GM12878 (cell line): ENCODE data around the gene MXRA7. TPM values are rescaled to one million over a fixed set of nuclear protein-coding genes. Genes with fewer than 3 reads are reported as not detected.

Source experiments
- BMI1 ChIP-seq: fragments of 450-650 bp; IDR thresholded peaks from 2 replicates; pipeline ENCODE4 v1.6.1; 2016; ENCODE audit warnings: mild to moderate bottlenecking, moderate library complexity, borderline replicate concordance
- HDAC6 ChIP-seq: fragments of 200-600 bp; sonication (generic); IDR thresholded peaks from one replicate; pipeline ENCODE4 v1.8.0; 2017; ENCODE audit warnings: antibody characterized with exemption; ENCODE audit not compliant: unreplicated experiment
- HDGF ChIP-seq: fragments of 450-650 bp; IDR thresholded peaks from 2 replicates; pipeline ENCODE4 v1.6.1; 2016; ENCODE audit warnings: antibody characterized with exemption
- MTA2 ChIP-seq: fragments of 450-650 bp; IDR thresholded peaks from 2 replicates; pipeline ENCODE4 v1.6.1; 2016; ENCODE audit warnings: low read depth, mild to moderate bottlenecking, moderate library complexity
- NFXL1 ChIP-seq: fragments of 450-650 bp; IDR thresholded peaks from 2 replicates; pipeline ENCODE4 v1.6.1; 2017; ENCODE audit warnings: antibody characterized with exemption, mild to moderate bottlenecking, borderline replicate concordance
- PAX5 ChIP-seq: IDR thresholded peaks from 2 replicates; pipeline ENCODE4 v1.6.1; 2011; ENCODE audit warnings: low read depth, low read length, borderline replicate concordance
- RCOR1 ChIP-seq: conservative IDR thresholded peaks from 2 replicates; pipeline ENCODE4 v1.6.1; 2012; ENCODE audit warnings: low read depth, low read length, improper control_type of control experiment
- RELA ChIP-seq: fragments of 450-650 bp; IDR thresholded peaks from 2 replicates; pipeline ENCODE4 v1.8.0; 2014; ENCODE audit warnings: borderline replicate concordance; ENCODE audit not compliant: partially characterized antibody
- SMARCA5 ChIP-seq: fragments of 450-650 bp; IDR thresholded peaks from 2 replicates; pipeline ENCODE4 v1.6.1; 2017; ENCODE audit warnings: mild to moderate bottlenecking
- ZBTB11 ChIP-seq: fragments of 450-650 bp; formaldehyde crosslinking; IDR thresholded peaks from 2 replicates; pipeline ENCODE4 v1.5.0; 2022; ENCODE audit warnings: mild to moderate bottlenecking, missing genetic modification characterization
- ZBTB4 ChIP-seq: fragments of 450-650 bp; formaldehyde crosslinking; IDR thresholded peaks from 2 replicates; pipeline ENCODE4 v1.4.0; 2022; ENCODE audit warnings: mild to moderate bottlenecking, moderate library complexity
- ZBTB40 ChIP-seq: fragments of 450-650 bp; IDR thresholded peaks from 2 replicates; pipeline ENCODE4 v1.6.1; 2016; ENCODE audit warnings: mild to moderate bottlenecking, moderate library complexity, borderline replicate concordance
- polyA plus RNA-seq, 11 experiments: library from polyadenylated mRNA; depleted of rRNA in 4 of 11; unstranded in 6 of 11; stranded (reverse) in 5 of 11; fragments of >200 nt; fragmentation: Nextera tagmentation in 4 of 11; fragmentation: Illumina TruSeq in 1 of 11; extraction: Ambion mirVana in 4 of 11; extraction: Trizol in 1 of 11; gene quantifications; 1 replicate in 1 of 11; 2 replicates in 10 of 11; pipeline versions ENCODE4 v1.2.1 to v1.2.3, GENCODE V29; 2011 to 2016; ENCODE audit warnings: inconsistent platforms in 2 of 11, missing spikeins in 2 of 11, low read depth in 1 of 11
- total RNA-seq, 4 experiments: library from RNA; depleted of rRNA in 3 of 4; stranded (reverse); fragments of >200 nt in 3 of 4; fragmentation: Illumina TruSeq in 1 of 4; extraction: Trizol in 1 of 4; gene quantifications; 2 replicates each; pipeline versions ENCODE4 v1.2.1 to v1.2.3, GENCODE V29; 2013 to 2021
- TF ChIP-seq, protein P1 (sequence below): IDR thresholded peaks from 2 replicates; pipeline ENCODE4 v1.6.1; 2011; ENCODE audit warnings: borderline replicate concordance, low read depth, mild to moderate bottlenecking, moderate library complexity, mixed read lengths, low read length; ENCODE audit not compliant: insufficient read depth; ENCODE audit errors: extremely low read length
- TF ChIP-seq, protein P2 (sequence below), 3 experiments: IDR thresholded peaks in 2 of 3; conservative IDR thresholded peaks in 1 of 3; 2 replicates each; pipeline ENCODE4 v1.5.1; 2011; ENCODE audit warnings: low read depth in 3 of 3, low read length in 3 of 3, mild to moderate bottlenecking in 3 of 3, control low read depth in 2 of 3, moderate library complexity in 2 of 3, inconsistent platforms in 1 of 3, mixed read lengths in 1 of 3; ENCODE audit not compliant: control insufficient read depth in 2 of 3, insufficient read depth in 1 of 3; ENCODE audit errors: extremely low read depth in 1 of 3

Gene MXRA7
- total and polyA plus RNA-seq, 10 of the 15 experiments (the other 5 are each of a cell fraction or from before 2014, with no cell fraction given) = 0.03 to 2.0 (median 0.33) TPM

- TF ChIP-seq ZBTB4 = no peak
- no peak for TF ChIP-seq RELA
- no peak for TF ChIP-seq BMI1
- no peak for TF ChIP-seq NFXL1
- TF ChIP-seq HDGF = peak; percentile 59; the same call in 1 of the 2 replicates
- TF ChIP-seq, protein P1, sequence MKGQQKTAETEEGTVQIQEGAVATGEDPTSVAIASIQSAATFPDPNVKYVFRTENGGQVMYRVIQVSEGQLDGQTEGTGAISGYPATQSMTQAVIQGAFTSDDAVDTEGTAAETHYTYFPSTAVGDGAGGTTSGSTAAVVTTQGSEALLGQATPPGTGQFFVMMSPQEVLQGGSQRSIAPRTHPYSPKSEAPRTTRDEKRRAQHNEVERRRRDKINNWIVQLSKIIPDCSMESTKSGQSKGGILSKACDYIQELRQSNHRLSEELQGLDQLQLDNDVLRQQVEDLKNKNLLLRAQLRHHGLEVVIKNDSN = no peak
- TF ChIP-seq, protein P2, sequence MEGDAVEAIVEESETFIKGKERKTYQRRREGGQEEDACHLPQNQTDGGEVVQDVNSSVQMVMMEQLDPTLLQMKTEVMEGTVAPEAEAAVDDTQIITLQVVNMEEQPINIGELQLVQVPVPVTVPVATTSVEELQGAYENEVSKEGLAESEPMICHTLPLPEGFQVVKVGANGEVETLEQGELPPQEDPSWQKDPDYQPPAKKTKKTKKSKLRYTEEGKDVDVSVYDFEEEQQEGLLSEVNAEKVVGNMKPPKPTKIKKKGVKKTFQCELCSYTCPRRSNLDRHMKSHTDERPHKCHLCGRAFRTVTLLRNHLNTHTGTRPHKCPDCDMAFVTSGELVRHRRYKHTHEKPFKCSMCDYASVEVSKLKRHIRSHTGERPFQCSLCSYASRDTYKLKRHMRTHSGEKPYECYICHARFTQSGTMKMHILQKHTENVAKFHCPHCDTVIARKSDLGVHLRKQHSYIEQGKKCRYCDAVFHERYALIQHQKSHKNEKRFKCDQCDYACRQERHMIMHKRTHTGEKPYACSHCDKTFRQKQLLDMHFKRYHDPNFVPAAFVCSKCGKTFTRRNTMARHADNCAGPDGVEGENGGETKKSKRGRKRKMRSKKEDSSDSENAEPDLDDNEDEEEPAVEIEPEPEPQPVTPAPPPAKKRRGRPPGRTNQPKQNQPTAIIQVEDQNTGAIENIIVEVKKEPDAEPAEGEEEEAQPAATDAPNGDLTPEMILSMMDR (IDR thresholded peaks at IDR 0.05 in 2 of 3, conservative IDR thresholded peaks at IDR 0.05 in 1 of 3; ENCODE audit: control insufficient read depth in 2 of 3, extremely low read depth in 1 of 3, insufficient read depth in 1 of 3, low read depth in 3 of 3, low read length in 3 of 3) = no peak
- TF ChIP-seq ZBTB11 = no peak
- no peak for TF ChIP-seq MTA2
- TF ChIP-seq RCOR1 = no peak
- peak; percentile 39; the same call in 1 of the 2 replicates for TF ChIP-seq PAX5
- no peak for TF ChIP-seq HDAC6
- no peak for TF ChIP-seq SMARCA5
- TF ChIP-seq ZBTB40 = peak; percentile 93
Observed at GRCh38 chr17:76671123-76671911, 39.4 kb downstream of the MXRA7 start (continued).
